ENCODE results near the gene LGALS1. TPM values are rescaled to one million over a fixed set of nuclear protein-coding genes. Genes with fewer than 3 reads are reported as not detected.

Gene LGALS1
- total RNA-seq, 1 experiment from 2014 or later, result 61.4 TPM

GRCh38 chr22:37633625-37634416 is 41.6 kb upstream of the LGALS1 start:
- BruUV-seq (replicated peaks), result no TSS peak
- intact Hi-C loops (cut with micrococcal nuclease; ENCODE audit: unreplicated experiment), result no loop called here
- Mint-ChIP-seq H3K27me3 (ENCODE audit: unreplicated experiment) (no peaks in the 10 kb centered on the region), H3K4me1 (ENCODE audit: low read depth, unreplicated experiment) (peaks cover 6% of the 10 kb centered on the region), H3K4me3 (ENCODE audit: low read depth, unreplicated experiment) (no peak overlapping the region), H3K27ac (ENCODE audit: unreplicated experiment) (no peak overlapping the region), H3K9me3 (ENCODE audit: low read depth, unreplicated experiment) (no peaks in the 10 kb centered on the region), H3K36me3 (ENCODE audit: insufficient read depth, unreplicated experiment) (peaks cover 45% of the 10 kb centered on the region)
- TF ChIP-seq CTCF (IDR thresholded peaks at IDR 0.05; ENCODE audit: unreplicated experiment), result no peak
- no peak for DNase-seq
- CTCF ChIA-PET, result interaction anchor here (3.8 kb wide), 1 partner anchor 9 kb away, joined by 18 read pairs; no protein-coding TSS in a partner anchor

- no peak overlapping the region for H3K27ac Mint-ChIP-seq (ENCODE audit: unreplicated experiment)
- no TSS peak for BruUV-seq (replicated peaks)
Measured at GRCh38 chr22:37634417-37634924, 41.0 kb upstream of the LGALS1 start.

DNA sequence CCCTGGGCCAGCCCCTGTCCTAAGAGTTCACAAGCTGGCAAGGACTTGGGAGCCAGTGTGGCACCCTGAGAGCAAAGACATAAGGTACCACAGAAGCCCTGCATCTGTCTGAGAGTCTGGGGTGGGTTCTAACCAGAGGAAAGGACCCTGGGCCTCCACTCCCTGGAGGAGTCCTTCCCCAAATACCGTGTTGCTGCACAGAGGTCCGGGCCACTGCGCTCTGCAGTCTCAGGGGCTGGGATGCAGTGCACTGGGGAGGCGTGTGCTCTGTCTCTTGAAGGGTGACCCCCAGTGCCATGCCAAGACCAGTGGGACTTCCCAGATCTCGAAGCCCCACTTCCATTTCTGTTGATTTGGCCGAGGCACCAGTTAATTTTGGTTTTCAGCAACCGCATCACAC is 40.3 kb upstream of the LGALS1 start:
- TF ChIP-seq CTCF (IDR thresholded peaks at IDR 0.05; ENCODE audit: unreplicated experiment), result no peak
- peaks cover 51% of the 10 kb centered on the region for H3K36me3 Mint-ChIP-seq (ENCODE audit: insufficient read depth, unreplicated experiment)
- no peaks in the 10 kb centered on the region for H3K9me3 Mint-ChIP-seq (ENCODE audit: low read depth, unreplicated experiment)
- no peak overlapping the region for H3K4me3 Mint-ChIP-seq (ENCODE audit: low read depth, unreplicated experiment)
- CTCF ChIA-PET, result interaction anchor here (3.8 kb wide), 1 partner anchor 8 kb away, joined by 18 read pairs; no protein-coding TSS in a partner anchor
- no peak for DNase-seq
- peaks cover 9% of the 10 kb centered on the region for H3K4me1 Mint-ChIP-seq (ENCODE audit: low read depth, unreplicated experiment)
- H3K27ac Mint-ChIP-seq (ENCODE audit: unreplicated experiment), result no peak overlapping the region
- no TSS peak for BruUV-seq (replicated peaks)
- no peaks in the 10 kb centered on the region for H3K27me3 Mint-ChIP-seq (ENCODE audit: unreplicated experiment)
- intact Hi-C loops (cut with micrococcal nuclease; ENCODE audit: unreplicated experiment), result no loop called here

More at GRCh38 chr22:37634417-37634924, 41.0 kb upstream of the LGALS1 start:
- no peaks in the 10 kb centered on the region for H3K27me3 Mint-ChIP-seq (ENCODE audit: unreplicated experiment)
- H3K36me3 Mint-ChIP-seq (ENCODE audit: insufficient read depth, unreplicated experiment), result peaks cover 46% of the 10 kb centered on the region
- H3K9me3 Mint-ChIP-seq (ENCODE audit: low read depth, unreplicated experiment), result no peaks in the 10 kb centered on the region
- H3K4me1 Mint-ChIP-seq (ENCODE audit: low read depth, unreplicated experiment), result peaks cover 9% of the 10 kb centered on the region
- TF ChIP-seq CTCF (IDR thresholded peaks at IDR 0.05; ENCODE audit: unreplicated experiment), result no peak
- DNase-seq, result no peak
- CTCF ChIA-PET, result interaction anchor here (0.6 to 3.8 kb wide), 2 partner anchors 9 to 52 kb away, joined by 3 to 18 read pairs; partner anchors contain the start of gene NOL12
- no peak overlapping the region for H3K4me3 Mint-ChIP-seq (ENCODE audit: low read depth, unreplicated experiment)
- intact Hi-C loops (cut with micrococcal nuclease; ENCODE audit: unreplicated experiment), result no loop called here

GRCh38 chr22:37636186-37636948 is 39.1 kb upstream of the LGALS1 start:
- no peak overlapping the region for H3K27ac Mint-ChIP-seq (ENCODE audit: unreplicated experiment)
- no peak for DNase-seq
- H3K27me3 Mint-ChIP-seq (ENCODE audit: unreplicated experiment), result no peaks in the 10 kb centered on the region
- H3K9me3 Mint-ChIP-seq (ENCODE audit: low read depth, unreplicated experiment), result no peaks in the 10 kb centered on the region
- intact Hi-C loops (cut with micrococcal nuclease; ENCODE audit: unreplicated experiment), result no loop called here
- no peak overlapping the region for H3K4me3 Mint-ChIP-seq (ENCODE audit: low read depth, unreplicated experiment)
- no peak for TF ChIP-seq CTCF (IDR thresholded peaks at IDR 0.05; ENCODE audit: unreplicated experiment)
- CTCF ChIA-PET, result no interaction called here
- peaks cover 60% of the 10 kb centered on the region for H3K36me3 Mint-ChIP-seq (ENCODE audit: insufficient read depth, unreplicated experiment)
- BruUV-seq (replicated peaks), result no TSS peak
- peaks cover 9% of the 10 kb centered on the region for H3K4me1 Mint-ChIP-seq (ENCODE audit: low read depth, unreplicated experiment)
